Esophagus squamous epithelium (tissue), 4 donors: ENCODE measurements around the gene SCN5A.

ENCODE experiments used
- POLR2A ChIP-seq, 4 donors: fragments of 450-650 bp; IDR thresholded peaks; one replicate each; pipeline ENCODE4 v1.6.1; 2017; ENCODE audit warnings: antibody characterized with exemption in 4 of 4, mild to moderate bottlenecking in 4 of 4, moderate library complexity in 3 of 4
- TF ChIP-seq, protein P1 (sequence below), 6 experiments: fragments of 450-650 bp in 4 of 6; fragments of 200-600 bp in 2 of 6; sonication (generic) in 2 of 6; IDR thresholded peaks; one replicate each; pipeline ENCODE4 v1.5.1; 2016 to 2019; ENCODE audit warnings: antibody characterized with exemption in 6 of 6, mild to moderate bottlenecking in 4 of 6, moderate library complexity in 4 of 6

DNA sequence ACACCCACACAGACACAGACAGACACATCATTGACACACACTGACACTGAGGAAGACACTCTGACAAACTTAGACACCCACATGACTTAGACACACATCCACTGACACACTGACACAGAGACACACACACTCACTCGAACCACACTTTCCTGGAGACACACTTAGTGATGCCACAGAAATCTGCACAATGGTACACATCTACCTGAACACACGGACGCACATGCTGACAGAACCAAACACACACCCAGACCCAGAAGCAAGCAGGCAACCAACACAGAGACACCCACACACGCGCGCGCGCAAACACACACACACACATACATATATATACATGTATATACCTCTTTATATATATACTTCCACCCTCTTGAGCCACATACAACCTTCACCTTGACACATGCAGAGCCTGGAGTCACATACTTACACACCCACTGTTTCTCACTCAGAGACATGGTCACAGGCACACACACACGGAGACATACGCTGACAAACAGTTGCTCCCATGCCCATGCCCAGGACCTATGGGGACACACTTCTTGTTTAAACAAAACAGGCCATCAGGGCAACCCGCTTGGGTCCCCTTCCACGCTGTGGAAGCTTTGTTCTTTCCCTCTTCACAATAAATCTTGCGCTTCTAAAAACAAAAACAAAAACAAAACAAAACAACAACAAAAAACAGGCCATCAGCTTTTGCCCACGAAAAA, 913 bp upstream of the SCN5A start:
- TF ChIP-seq, protein P1, sequence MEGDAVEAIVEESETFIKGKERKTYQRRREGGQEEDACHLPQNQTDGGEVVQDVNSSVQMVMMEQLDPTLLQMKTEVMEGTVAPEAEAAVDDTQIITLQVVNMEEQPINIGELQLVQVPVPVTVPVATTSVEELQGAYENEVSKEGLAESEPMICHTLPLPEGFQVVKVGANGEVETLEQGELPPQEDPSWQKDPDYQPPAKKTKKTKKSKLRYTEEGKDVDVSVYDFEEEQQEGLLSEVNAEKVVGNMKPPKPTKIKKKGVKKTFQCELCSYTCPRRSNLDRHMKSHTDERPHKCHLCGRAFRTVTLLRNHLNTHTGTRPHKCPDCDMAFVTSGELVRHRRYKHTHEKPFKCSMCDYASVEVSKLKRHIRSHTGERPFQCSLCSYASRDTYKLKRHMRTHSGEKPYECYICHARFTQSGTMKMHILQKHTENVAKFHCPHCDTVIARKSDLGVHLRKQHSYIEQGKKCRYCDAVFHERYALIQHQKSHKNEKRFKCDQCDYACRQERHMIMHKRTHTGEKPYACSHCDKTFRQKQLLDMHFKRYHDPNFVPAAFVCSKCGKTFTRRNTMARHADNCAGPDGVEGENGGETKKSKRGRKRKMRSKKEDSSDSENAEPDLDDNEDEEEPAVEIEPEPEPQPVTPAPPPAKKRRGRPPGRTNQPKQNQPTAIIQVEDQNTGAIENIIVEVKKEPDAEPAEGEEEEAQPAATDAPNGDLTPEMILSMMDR (IDR thresholded peaks at IDR 0.05), result no peak
- TF ChIP-seq POLR2A (IDR thresholded peaks at IDR 0.05), result no peak
